Urothelium cell line (cell line): ENCODE data around the gene PGBD5.
A peak's percentile ranks its signal among the peaks of the same experiment; 100 is the strongest.

Experiments
- DNase-seq: peaks from one replicate; pipeline ENCODE4 v3.0.0; 2011; ENCODE audit warnings: low spot score, mixed read lengths
- FAIRE-seq: peaks from 2 replicates; lab custom pipeline; 2011; peaks lifted over from hg19 to GRCh38; lab: Jason Lieb, UNC

Gene PGBD5

DNA sequence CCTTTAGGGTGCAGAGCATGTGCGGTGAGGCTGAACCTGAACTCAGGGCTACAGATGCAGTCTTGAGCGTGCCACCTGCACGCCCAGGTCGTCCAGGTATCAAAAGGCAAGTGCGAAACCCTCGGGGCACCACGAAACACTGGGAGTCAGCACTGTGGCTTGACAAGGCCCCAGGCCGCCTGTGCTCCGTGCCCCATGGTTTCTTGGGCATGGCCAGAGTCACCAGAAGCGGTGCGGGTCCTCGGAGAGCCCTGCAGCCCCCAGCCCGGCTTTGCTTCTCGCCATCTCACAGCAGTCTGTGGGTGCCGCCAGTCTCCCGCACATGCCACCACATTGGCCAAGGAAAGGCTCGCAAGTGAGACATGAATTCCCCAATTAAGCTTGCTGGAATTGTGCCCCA lies 117.3 kb downstream of the PGBD5 start:
- no peak for DNase-seq
- no peak for FAIRE-seq

DNA sequence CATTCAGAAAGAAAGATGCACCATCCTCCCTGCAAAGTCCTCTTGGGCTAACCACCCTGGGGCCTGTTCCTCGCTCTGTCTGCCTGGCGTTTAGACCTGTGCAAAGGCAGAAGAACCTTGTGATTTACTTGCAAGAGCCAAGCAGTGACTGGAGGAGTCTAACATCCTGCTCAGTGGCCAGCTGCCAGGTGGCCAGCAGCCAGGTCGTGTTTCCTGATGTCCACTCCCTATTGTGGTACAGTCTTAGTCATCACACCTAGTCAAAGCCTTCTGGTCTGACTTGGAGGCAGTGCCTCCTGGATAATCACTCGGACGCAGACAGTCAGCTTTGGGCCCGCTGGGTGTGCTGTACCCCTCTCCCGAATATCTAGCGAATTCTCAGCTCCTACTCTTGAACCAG lies 118.1 kb downstream of the PGBD5 start:
- FAIRE-seq (no peak), DNase-seq (peak; percentile 81)

DNA sequence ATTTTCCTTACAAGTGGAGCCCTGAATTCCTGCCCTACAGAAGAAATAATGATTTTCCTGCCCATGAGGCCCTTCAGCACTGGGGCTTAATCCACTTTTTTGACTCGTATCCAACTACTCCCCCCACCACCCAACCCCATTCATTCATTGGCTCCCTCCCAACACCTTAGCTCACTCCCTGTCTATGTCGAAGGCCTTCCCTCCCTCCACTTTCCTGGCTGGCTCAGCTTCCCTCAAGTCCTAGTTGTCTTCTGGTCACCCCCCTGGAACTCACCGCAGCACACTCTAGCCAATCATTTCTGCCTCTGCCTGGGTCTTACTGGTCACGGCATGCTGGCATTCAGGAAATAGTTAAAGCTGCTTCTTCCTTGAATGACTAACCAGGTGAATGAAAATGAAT lies 118.9 kb downstream of the PGBD5 start:
- DNase-seq: peak; percentile 56

DNA sequence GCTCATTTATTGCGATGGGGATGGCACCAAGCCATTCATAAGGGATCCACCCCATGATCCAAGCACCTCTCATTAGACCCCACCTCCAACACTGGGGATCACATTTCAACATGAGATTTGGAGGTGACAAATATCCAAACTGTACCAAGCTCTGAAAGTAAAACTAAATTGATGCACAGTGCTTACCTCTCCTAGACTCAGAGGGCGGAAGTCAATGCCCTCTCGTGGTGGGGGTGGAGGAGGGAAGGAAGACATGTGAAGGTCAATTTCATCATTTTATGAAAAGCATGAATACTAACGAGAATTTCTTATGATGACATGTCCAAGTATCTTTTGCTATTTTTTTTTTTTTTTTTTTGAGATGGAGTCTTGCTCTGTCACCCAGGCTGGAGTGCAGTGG lies 120.0 kb downstream of the PGBD5 start:
- FAIRE-seq (no peak), DNase-seq (no peak)

More for the DNA sequence above, 118.9 kb downstream of the PGBD5 start:
- FAIRE-seq: no peak

DNA sequence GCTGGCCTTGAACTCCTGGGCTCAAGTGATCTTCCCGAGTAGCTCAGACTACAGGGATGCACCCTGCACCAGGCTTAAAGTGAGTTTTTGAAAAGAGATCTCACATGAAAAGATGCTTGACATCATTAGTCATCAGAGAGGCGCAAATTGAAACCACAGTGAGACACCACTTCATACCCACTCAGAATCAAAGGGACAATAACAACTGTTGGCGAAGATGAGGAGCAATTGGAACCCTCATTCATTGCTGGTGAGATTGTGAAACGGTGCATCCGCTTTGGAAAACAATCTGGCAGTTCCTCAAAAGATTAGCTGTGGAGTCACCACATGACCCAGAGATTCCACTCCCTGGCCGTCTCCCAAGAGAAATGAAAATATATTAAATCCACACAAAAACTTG lies 122.3 kb downstream of the PGBD5 start:
- no peak for FAIRE-seq
- DNase-seq: no peak

DNA sequence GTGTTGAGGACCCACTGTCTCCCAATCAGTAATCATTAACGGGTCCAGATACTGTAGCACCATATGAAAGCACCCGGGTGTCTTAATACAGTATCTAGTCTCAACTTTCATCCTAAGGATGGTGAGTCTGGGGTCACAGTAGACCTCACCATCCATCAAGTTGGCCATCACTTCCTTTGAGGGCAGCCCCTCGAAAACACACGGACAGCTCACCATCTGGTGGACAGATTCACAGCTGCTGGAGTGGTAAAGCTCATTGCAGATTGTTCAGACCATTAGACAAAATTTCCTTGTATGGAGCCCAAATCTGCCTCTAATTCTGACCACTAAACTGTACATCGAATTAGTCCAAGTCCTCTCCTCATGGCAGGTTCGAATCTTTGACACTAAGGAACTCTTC lies 123.1 kb downstream of the PGBD5 start:
- DNase-seq (no peak), FAIRE-seq (no peak)

DNA sequence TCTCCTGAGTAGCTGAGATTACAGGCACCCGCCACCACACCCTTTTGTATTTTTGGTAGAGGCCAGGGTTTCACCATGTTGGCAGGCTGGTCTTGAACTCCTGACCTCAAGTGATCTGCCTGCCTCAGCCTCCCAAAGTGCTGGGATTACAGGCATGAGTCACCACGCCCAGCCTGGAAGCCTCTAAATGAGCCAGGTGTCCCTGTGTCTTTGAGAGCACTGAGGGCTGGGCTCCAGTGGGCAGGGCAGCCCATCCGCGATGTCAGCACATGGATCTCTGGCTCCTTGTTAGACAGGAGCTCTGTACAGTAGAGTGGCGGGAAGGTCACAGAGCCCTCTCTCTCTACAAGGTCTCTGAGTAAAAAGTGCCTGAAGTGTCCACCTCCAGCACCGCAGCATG lies 124.3 kb downstream of the PGBD5 start:
- DNase-seq (no peak), FAIRE-seq (no peak)

DNA sequence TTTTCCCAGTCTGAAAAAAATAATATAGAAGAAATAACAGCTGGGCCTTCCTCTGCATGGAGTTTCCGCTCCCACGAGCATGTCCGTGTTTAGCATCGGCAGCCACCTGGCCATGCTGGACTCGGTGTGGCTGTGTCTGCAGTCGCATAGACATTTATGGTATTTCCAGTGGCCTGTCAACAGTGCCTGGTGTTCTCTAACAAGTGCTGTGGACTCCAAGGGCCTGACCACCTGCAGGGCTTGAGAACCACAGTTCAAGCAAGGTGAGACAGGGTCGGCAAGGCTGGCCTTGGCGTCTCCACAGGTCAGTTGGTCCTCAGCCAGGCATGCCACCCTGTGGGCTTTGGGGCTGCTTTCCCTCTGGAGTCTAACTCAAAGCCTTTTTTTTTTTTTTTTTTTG lies 124.8 kb downstream of the PGBD5 start:
- FAIRE-seq (no peak), DNase-seq (no peak)

DNA sequence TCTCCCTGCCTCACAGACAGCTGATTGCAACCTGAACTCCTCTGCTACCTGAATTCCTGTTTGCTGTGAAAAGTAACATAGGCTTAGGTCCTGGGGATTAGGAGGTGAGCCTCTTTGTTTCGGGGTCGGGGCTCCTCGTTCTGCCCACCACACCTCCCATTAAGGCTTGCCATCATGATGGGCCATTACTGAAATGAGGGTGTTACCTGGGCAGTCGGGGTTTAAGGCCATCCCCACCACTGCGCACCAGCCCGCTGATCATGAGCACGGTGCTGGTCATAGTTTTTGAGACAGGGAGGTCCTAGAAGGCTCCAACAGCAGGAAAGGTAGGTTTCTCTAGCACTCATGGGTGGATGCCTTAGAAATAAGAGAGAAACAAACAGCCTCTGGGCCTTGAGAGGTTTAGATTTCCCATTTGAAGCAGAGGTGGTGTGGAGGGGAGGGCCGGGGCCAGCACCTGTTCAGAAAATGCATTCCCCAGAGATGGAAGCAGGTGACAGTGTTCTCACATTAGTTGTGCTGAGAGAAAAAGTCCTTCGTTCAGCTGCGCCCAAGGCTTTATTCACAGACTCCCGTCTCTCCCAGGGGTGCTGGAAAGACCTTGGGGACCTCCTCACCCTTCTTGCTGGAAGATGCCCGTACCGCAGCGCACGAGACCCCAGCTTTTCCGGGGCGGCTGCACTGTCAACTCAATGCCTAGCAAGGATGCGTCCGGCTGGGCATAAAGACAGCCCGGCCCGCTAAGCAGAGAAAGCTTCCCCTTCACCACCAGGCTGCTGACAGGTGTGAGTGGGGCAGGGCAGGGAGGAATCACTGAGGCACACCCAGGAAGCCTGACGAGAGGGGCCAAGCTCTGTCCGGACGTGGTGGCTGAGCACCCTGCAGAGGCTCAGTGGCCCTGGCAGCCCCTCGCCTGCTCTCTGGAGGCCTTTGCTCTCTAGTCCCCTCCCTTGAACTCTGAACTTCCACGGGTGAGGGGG lies 125.5 kb downstream of the PGBD5 start:
- FAIRE-seq: no peak
- no peak for DNase-seq

DNA sequence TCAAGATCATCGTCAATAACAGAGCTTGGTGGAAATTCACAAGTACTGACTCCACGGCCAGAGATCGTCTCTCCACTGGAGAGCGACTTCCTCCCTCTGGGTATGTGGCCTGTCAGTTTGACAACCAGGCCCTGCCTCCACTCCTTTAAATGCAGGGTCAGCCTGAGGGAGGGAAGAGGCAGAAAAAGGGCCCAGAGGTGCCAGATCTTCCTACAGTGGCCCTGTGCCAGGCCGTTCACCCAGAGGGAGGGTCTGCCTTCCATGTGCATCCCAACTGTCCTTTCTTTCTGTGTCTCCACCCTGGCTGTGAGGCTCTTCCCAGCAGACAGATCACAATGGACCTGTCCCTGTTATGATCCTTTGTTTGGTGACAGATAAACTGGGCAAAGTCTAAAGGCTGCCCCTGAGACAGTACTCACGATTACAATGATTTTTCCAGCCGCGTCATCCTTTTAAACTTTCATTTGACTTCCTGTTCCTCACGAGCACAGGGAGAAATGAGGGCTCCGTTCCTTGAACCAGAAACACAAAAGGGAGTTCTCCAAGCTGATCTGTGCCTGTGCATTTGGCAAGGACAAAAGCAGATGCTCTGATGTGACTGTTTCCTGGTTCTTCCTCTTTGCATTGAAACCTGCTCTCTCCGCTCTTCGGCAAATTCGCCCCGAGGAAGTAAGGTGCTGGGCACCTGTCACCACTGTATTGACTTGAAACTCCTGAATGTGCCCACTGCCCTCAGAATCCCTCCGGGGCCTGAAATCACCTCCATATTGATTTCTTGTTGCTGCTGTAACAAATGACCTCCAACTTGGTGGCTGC lies 126.7 kb downstream of the PGBD5 start:
- FAIRE-seq: no peak
- DNase-seq: no peak

DNA sequence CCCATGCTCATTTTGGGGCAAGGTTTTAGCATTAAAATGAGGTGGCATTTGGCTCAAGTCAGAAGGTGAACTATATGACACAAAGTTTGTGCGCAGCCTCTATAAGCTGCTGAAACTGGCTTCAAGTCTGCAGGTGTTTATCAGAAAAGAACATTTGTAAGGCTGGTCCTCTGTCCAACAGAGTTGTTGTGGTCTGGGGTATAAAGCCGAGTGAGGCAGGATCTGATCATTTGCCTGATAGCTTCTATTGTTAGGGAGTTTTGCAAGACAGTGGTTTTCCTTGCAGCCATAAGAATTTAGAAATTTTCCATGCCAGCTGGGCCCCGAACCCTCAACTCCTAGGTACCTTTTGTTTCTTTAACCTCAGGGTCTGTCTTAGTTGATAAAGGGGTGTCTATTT lies 130.8 kb downstream of the PGBD5 start:
- DNase-seq: no peak
- FAIRE-seq: no peak

DNA sequence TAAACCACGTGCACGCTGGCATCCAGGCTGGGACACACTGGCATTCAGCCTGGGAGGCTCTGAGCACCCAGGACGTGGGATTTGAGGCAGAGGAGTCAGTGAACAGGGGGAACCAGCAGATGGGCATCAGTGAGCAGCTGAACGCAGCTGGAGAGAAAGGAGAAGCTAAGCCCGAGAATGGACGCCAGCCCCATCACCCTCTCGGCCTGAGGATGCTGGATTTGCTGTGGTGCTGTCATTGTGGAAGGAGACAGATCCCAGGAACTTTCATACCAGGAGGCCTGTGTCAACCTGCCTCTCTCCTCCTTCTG lies 132.8 kb downstream of the PGBD5 start:
- FAIRE-seq: no peak
- no peak for DNase-seq

DNA sequence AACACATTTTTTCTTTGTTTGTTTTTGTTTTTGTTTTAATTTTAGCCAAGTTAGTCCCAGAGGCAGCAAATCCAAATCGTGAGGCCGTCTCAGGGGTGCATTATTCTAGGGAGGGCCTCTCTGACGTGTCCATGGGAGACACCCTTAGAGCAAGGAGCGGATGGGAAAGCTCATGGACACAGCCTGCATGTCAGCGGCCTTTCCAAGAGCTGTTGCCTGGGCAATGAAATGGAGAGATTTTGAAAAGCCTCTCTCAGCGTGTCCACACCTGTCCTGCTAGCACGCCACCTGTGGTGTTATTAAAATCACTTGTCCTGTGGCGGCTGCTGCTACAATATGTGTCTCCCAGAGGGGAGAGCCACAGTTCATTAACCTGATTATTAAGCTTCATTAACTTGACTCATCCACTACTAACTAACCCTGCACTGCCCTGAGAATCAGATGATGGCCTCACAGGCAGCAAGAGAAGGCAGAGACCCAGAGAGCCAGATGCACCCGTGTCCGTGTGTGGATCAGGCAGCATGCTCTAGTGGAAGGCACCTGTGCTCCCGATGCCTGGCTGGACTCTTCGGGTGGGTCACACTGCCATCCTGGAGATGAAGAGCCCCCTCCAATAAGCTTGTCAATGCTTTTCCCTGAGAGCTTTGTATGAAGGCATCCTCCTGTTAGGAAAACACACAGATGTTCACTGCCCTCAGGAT lies 133.3 kb downstream of the PGBD5 start:
- DNase-seq (no peak), FAIRE-seq (no peak)

DNA sequence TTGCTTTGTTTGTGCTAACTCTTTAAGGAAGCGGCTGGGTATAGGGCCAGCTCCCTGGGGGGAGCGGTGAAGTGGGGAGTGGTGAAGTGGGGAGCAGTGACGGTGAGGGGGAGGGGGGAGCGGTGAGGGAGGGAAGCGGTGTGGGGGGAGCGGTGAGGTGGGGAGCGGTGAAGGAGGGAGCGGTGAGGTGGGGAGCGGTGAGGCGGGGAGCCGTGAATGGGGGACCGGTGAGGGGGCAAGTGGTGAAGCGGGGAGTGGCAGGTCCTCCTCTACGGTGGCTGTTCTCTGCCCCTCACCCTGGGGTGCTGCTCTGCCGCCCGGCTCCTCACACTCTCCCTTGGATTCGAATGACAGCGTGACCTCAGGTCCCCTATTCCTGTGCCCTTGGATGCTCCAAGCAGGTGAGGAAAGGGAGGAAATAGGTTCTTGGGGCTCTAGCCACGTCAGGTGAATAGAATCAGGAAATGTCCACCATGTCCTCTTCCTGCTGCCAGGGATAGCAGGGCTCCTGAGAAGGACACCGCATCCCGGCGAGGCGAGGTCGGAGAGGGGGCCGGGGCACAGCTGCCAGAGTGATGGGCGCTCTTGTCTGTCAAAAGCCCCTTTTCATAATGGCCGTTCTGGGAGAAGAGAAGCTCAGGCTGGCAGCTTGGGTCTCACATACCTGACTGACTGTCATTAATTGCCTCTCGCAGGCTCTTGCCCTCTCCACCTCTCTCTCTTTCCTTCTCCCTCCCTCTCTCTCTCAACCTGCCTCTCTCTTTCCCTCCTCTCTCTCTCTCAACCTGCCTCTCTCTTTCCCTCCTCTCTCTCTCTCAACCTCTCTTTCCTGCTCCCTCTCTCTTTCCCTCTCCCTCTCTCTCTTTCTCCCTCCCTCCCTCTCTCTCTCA lies 134.2 kb downstream of the PGBD5 start:
- DNase-seq (no peak), FAIRE-seq (no peak)

DNA sequence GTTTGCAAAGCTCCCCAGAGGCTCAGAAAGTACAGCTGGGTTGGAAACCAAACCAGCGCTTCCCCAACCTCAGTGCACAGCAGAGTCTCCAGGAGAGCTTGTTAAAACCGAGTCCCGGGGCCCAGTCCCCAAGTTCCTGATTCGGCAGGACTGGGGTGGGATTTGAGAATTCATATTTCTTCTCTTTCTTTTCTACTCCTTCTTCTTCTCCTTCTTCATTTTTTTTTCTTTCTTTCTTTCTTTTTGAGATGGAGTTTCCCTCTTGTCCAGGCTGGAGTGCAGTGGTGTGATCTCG lies 136.8 kb downstream of the PGBD5 start:
- DNase-seq (no peak), FAIRE-seq (no peak)

DNA sequence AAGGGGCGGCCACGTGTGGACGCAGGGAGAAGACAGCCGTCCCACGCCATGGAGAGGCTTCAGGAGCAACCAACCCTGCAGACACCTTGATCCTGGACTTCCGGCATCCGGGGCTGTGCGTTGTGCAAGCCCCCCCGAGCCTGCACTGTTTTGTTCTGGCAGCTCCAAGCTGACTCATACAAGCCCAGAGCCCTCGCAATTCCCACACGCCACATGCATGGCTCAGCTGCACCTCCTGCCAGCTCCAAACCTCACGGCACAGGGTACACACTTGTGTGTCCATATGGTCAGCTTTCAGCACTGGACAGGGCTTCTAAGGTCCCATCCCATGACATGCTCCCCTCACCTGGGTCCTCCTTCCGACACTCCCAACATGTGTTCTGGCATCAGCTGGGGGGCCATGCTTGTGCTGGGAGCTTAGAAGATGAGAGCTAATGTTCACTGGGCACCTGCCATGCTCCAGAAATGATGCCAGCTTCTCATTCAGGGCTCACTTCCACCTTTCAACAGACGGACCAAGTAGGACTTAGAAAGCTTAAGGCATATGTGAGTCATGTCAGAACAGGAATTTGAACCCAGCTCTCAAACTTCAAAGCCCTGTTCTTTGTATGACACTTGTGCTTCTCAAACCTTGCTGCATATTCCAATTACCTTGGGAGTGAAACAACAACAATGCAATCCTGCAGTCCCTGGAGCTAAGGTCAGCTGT lies 137.3 kb downstream of the PGBD5 start:
- DNase-seq (no peak), FAIRE-seq (no peak)

DNA sequence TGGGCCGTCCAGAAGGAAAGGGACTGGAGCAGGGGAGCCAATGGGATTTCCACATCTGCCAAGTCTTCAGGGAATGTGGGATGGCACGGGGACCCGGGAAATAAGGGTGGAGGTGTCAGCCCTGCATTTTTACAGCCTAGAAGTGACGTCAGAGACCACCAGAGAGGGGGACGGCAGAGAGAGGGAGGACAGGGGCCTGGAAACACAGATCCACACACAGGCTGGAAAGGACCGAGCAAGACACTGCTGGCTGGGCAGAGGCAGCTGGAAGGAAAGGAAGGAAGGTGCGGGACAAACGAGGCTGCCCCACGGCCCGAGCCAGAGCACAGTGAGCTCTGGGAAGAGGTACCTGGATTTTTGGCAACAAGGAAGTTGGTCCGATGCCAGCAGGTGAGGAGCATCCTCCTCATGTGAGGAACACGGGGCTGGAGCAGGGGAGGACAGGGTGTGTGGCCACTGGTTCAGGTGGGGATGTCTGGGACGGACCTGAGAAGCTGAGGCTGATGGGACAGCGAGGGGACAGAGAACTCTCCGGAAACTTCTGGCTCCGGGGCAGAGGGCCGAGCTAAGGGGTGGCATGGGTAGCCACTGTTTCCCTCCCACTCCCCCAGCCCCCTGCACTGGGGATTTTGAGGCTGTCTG lies 138.3 kb downstream of the PGBD5 start:
- DNase-seq (no peak), FAIRE-seq (no peak)

DNA sequence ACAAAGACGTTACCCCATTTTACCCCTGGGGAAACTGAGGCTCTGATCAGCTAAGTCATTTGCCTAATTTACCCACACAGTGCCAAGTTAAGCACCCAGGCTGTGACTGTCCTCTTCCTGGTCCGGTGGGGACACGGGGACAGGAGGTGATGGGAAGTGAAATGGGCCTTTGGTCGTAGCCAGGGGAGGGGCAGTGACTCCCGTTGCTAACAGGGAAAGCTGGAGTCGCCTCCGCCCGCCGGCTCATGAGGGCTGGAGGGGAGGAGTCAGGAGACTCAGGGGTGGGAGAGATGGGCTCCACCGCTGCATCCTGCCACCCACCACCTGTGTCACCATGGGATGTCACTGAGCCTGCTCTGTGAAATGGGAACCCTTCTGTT lies 139.3 kb downstream of the PGBD5 start:
- FAIRE-seq: no peak
- no peak for DNase-seq

DNA sequence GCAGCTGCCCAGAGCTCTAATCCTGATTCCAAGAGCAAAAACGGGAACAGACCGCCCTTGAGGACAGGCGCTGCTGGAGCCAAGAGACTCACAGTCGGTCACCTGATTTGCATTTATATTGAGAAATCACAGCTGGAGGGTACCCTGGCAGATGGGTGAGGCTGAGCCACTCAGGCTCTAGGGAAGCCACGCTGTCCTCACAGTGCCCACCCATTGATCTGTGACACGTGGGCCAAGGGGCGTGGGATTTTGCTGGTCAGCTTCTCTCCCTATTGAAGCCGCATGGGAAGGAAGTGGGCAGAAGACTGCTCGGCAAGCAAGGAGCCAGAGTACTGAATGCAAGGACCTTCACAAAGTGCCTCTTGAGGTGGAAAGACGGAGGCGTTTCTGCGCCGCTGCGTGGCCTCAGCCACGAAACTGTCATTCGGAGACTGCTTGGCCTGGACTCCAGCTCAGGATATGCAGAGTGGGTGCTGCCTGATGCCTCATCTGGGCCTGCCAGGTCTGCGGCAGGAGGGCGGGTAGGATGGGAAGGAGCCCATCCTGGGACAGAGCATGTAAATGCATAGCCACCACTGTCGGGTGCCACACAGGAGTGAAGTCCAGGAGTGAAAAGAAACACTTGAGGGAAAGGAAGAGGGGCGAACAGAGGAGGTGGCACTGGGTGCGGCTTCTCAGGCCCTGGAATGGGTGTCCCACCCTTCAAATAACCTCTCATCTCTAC lies 139.8 kb downstream of the PGBD5 start:
- DNase-seq (no peak), FAIRE-seq (no peak)
